Heart left ventricle (tissue), 16 donors: ENCODE measurements around the gene DPH6. TPM values are rescaled to one million over a fixed set of nuclear protein-coding genes. Genes with fewer than 3 reads are reported as not detected.

Experiments used
- ATAC-seq, 4 donors: fragments of 200-7000 bp; cut with Tn5 transposase; one replicate each; pipeline ENCODE4 v1.9.1; 2020 to 2022; ENCODE audit warnings: moderate library complexity in 4 of 4, mild to moderate bottlenecking in 3 of 4, moderate number of reproducible peaks in 1 of 4
- DNase-seq, 5 donors: peaks; one replicate each; pipeline ENCODE4 v3.0.0-alpha.2; 2020
- H3K27ac ChIP-seq, 12 donors: fragments of 200-600 bp; sonication (generic) in 4 of 12; one replicate each; pipeline versions ENCODE4 v1.5.0 to v1.8.0; 2016 to 2022; ENCODE audit warnings: mild to moderate bottlenecking in 2 of 12
- H3K27me3 ChIP-seq, 9 donors: fragments of 200-600 bp; sonication (generic) in 2 of 9; one replicate each; pipeline versions ENCODE4 v1.5.1 to v1.8.0; 2016 to 2022; ENCODE audit warnings: mild to moderate bottlenecking in 3 of 9
- H3K36me3 ChIP-seq, 9 donors: fragments of 200-600 bp; sonication (generic) in 2 of 9; one replicate each; pipeline versions ENCODE4 v1.5.0 to v1.8.0; 2018 to 2022; ENCODE audit warnings: mild to moderate bottlenecking in 2 of 9
- H3K4me1 ChIP-seq, 12 donors: fragments of 200-600 bp; sonication (generic) in 4 of 12; one replicate each; pipeline versions ENCODE4 v1.5.0 to v1.8.0; 2016 to 2022; ENCODE audit warnings: mild to moderate bottlenecking in 3 of 12
- H3K4me3 ChIP-seq, 12 donors: fragments of 200-600 bp; sonication (generic) in 4 of 12; one replicate each; pipeline versions ENCODE4 v1.5.0 to v1.8.0; 2017 to 2022; ENCODE audit warnings: mild to moderate bottlenecking in 9 of 12, moderate library complexity in 4 of 12
- H3K9me3 ChIP-seq, 12 donors: fragments of 200-600 bp; sonication (generic) in 4 of 12; one replicate each; pipeline versions ENCODE4 v1.5.0 to v1.8.0; 2016 to 2022; ENCODE audit warnings: mild to moderate bottlenecking in 1 of 12
- POLR2A ChIP-seq, 2 donors: fragments of 450-650 bp; IDR thresholded peaks; one replicate each; pipeline ENCODE4 v1.6.1; 2017; ENCODE audit warnings: antibody characterized with exemption in 2 of 2, mild to moderate bottlenecking in 2 of 2, moderate library complexity in 2 of 2
- WGBS, 4 donors: extraction: QIAGEN DNeasy Blood & Tissue Kit in 2 of 4; methylation state at CpG; one replicate each; pipeline versions ENCODE4 v1.1.5 to v1.1.7; 2013 to 2018; 5-methylcytosine and 5-hydroxymethylcytosine counted together
- intact Hi-C, 10 donors: fragments of 100-400 bp; cut with DNase I; formaldehyde crosslinking; loops; one replicate each; pipeline versions ENCODE4 v1.11.1 to v1.14.2; 2022
- polyA plus RNA-seq, 2 donors: library from polyadenylated mRNA; stranded (reverse); fragments of 200-250 nt; gene quantifications; one replicate each; pipeline ENCODE4 v1.2.3, GENCODE V29; 2013
- total RNA-seq, 9 donors: library from RNA; depleted of rRNA in 2 of 9; stranded (reverse); fragments of >200 nt in 2 of 9; fragmentation: NEBNext Ultra II Directional in 3 of 9; extraction: Animal tissue kit (Norgen Biotek cat#: 25700) in 3 of 9; gene quantifications; one replicate each; pipeline versions ENCODE4 v1.1.0 to v1.2.4, GENCODE V29; 2016 to 2023
- TF ChIP-seq, protein P1 (sequence below), 12 donors: fragments of 200-600 bp; sonication (generic) in 4 of 12; IDR thresholded peaks; one replicate each; pipeline versions ENCODE4 v1.5.0 to v1.8.0; 2018 to 2022; ENCODE audit warnings: antibody characterized with exemption in 12 of 12, mild to moderate bottlenecking in 5 of 12
- donor health status: ischemic (EF 13 %, LVEDD 7.1; RV severe dilation, severe dysfunction).
- donor health status: healthy with polysubstance abuse.
- donor health status: DM: no; HTN: yes; CAD: no.
- donor health status: DM: no; HTN: no; CAD: no.
- donor health status: ischemic (EF 25% LVEDD 6.9; RV normal size, moderate dysfunction).
- donor health status: ischemic (EF 25% LVEDD 5.7; RV mildly dilated, moderate dysfunction).
- donor health status: healthy.
- donor health status: DM: yes; HTN: yes; CAD: no.
- donor health status: ischemic (EF 35%, LVEDD 5.7; RV mildly dilated, moderate dysfunction).
- donor health status: nonischemic (EF 11% LVEDD 7.7; RV severe dilation, severe dysfunction).
- donor health status: DM: yes; HTN: yes; CAD: no.
- donor health status: PGD.
- donor health status: ischemic (EF 29% LVEDD 5.4; RV normal size, mild dysfunction).
- donor health status: nonischemic (EF 23%, LVEDD 6.1; RV moderate dilation, normal function).

Gene DPH6
- total and polyA plus RNA-seq, 11 donors, result 5.9 to 24.8 (median 15.7) TPM

- WGBS, 4 donors, result 72 to 93% (median 91%) methylated on average over 3 of the region's 3 CpGs
- no peak for TF ChIP-seq POLR2A (IDR thresholded peaks at IDR 0.05)
- TF ChIP-seq, protein P1, sequence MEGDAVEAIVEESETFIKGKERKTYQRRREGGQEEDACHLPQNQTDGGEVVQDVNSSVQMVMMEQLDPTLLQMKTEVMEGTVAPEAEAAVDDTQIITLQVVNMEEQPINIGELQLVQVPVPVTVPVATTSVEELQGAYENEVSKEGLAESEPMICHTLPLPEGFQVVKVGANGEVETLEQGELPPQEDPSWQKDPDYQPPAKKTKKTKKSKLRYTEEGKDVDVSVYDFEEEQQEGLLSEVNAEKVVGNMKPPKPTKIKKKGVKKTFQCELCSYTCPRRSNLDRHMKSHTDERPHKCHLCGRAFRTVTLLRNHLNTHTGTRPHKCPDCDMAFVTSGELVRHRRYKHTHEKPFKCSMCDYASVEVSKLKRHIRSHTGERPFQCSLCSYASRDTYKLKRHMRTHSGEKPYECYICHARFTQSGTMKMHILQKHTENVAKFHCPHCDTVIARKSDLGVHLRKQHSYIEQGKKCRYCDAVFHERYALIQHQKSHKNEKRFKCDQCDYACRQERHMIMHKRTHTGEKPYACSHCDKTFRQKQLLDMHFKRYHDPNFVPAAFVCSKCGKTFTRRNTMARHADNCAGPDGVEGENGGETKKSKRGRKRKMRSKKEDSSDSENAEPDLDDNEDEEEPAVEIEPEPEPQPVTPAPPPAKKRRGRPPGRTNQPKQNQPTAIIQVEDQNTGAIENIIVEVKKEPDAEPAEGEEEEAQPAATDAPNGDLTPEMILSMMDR (IDR thresholded peaks at IDR 0.05), result no peak
- H3K9me3 ChIP-seq, result peaks cover 0 to 14% (median 0%) of the 10 kb centered on the region in 12 donors
- no peaks in the 10 kb centered on the region for H3K27me3 ChIP-seq
- no peak overlapping the region for H3K4me3 ChIP-seq
- ATAC-seq, result no peak
- H3K4me1 ChIP-seq, result peaks cover 0 to 6% (median 0%) of the 10 kb centered on the region in 12 donors
- intact Hi-C loops, result loop anchor here in 6 of 10 donors (5.0 to 10.0 kb wide), 4 partner anchors 148 to 365 kb away; no protein-coding TSS in a partner anchor
- DNase-seq, result no peak
- peaks cover 0 to 3% (median 0%) of the 10 kb centered on the region in 9 donors for H3K36me3 ChIP-seq
- H3K27ac ChIP-seq, result no peak overlapping the region
Observed at GRCh38 chr15:35440265-35440664, 105.7 kb downstream of the DPH6 start.

GRCh38 chr15:35439291-35439690 lies 106.7 kb downstream of the DPH6 start:
- 47 to 74% (median 68%) methylated on average over 2 of the region's 2 CpGs for WGBS, 4 donors
- DNase-seq (no peak), ATAC-seq (no peak)
- H3K4me1 ChIP-seq, result peaks cover 0 to 6% (median 0%) of the 10 kb centered on the region in 12 donors
- peaks cover 0 to 15% (median 0%) of the 10 kb centered on the region in 12 donors for H3K9me3 ChIP-seq
- no peak overlapping the region for H3K27ac ChIP-seq
- intact Hi-C loops, result no loop called here
- TF ChIP-seq, protein P1 (IDR thresholded peaks at IDR 0.05), result no peak
- no peak for TF ChIP-seq POLR2A (IDR thresholded peaks at IDR 0.05)
- H3K27me3 ChIP-seq, result no peaks in the 10 kb centered on the region
- H3K36me3 ChIP-seq, result peaks cover 0 to 3% (median 0%) of the 10 kb centered on the region in 9 donors
- no peak overlapping the region for H3K4me3 ChIP-seq

DNA sequence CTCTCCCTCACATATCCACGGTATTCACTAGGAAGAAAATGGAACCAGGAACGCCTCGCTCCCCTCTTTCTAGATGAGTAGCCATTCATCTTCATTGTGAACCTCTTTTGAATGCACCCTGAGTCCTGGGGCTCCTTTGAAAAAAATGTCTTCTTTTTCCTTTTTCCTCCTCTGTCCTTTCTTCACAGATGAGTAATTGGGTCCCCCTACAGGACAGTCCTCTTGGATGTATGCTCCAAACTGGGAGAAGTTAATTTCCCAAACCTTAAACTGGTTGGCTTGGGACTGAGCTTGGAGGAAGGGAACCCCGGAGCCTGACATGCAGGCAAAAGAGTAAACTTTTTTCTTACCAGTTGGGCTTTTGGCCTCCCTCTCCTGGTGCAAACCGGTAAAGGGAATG lies 108.8 kb downstream of the DPH6 start:
- Histone ChIP-seq H3K27ac (no peak overlapping the region), H3K4me3 (no peak overlapping the region), H3K36me3 (peaks cover 0 to 3% (median 0%) of the 10 kb centered on the region in 9 donors), H3K4me1 (peaks cover 0 to 6% (median 0%) of the 10 kb centered on the region in 12 donors), H3K9me3 (peaks cover 0 to 15% (median 0%) of the 10 kb centered on the region in 12 donors), H3K27me3 (no peaks in the 10 kb centered on the region)
- WGBS, 4 donors, result 95 to 97% (median 96%) methylated on average over 5 of the region's 5 CpGs
- no peak for TF ChIP-seq POLR2A (IDR thresholded peaks at IDR 0.05)
- TF ChIP-seq, protein P1 (IDR thresholded peaks at IDR 0.05), result no peak
- no peak for DNase-seq
- ATAC-seq, result no peak
- intact Hi-C loops, result no loop called here

GRCh38 chr15:35436422-35436821 lies 109.5 kb downstream of the DPH6 start:
- WGBS, 4 donors, result 96 to 99% (median 99%) methylated on average over 4 of the region's 4 CpGs
- intact Hi-C loops, result no loop called here
- Histone ChIP-seq H3K4me1 (peaks cover 0 to 6% (median 0%) of the 10 kb centered on the region in 12 donors), H3K27ac (no peak overlapping the region), H3K36me3 (peaks cover 0 to 3% (median 0%) of the 10 kb centered on the region in 9 donors), H3K27me3 (no peaks in the 10 kb centered on the region), H3K4me3 (no peak overlapping the region), H3K9me3 (peaks cover 0 to 14% (median 0%) of the 10 kb centered on the region in 12 donors)
- ATAC-seq (no peak), DNase-seq (no peak)
- TF ChIP-seq, protein P1 (IDR thresholded peaks at IDR 0.05), result no peak
- no peak for TF ChIP-seq POLR2A (IDR thresholded peaks at IDR 0.05)
